ENCODE results near the gene RASGRP3. TPM values are rescaled to one million over a fixed set of nuclear protein-coding genes. Genes with fewer than 3 reads are reported as not detected.

The RASGRP3 gene
- total RNA-seq, 1 donor from 2014 or later: 4.1 TPM

GRCh38 chr2:33589444-33589843, 113.0 kb downstream of the RASGRP3 start:
- Mint-ChIP-seq H3K27me3 (ENCODE audit: insufficient read depth) (no peaks in the 10 kb centered on the region), H3K4me3 (no peak overlapping the region), H3K4me1 (ENCODE audit: low read depth) (peaks cover 5% of the 10 kb centered on the region), H3K36me3 (ENCODE audit: low read depth) (peaks cover 48% of the 10 kb centered on the region), H3K9me3 (no peaks in the 10 kb centered on the region), H3K27ac (no peak overlapping the region)
- intact Hi-C loops (cut with micrococcal nuclease): no loop called here
- no peak for DNase-seq (ENCODE audit: low spot score)

- H3K27me3 Mint-ChIP-seq (ENCODE audit: insufficient read depth): no peaks in the 10 kb centered on the region
- H3K4me3 Mint-ChIP-seq: no peak overlapping the region
- H3K36me3 Mint-ChIP-seq (ENCODE audit: low read depth): peaks cover 33% of the 10 kb centered on the region
- intact Hi-C loops (cut with micrococcal nuclease): loop anchor here (10.0 kb wide), 2 partner anchors 841 to 1241 kb away; partner anchors contain the start of gene BIRC6
- H3K4me1 Mint-ChIP-seq (ENCODE audit: low read depth): peaks cover 40% of the 10 kb centered on the region
- no peaks in the 10 kb centered on the region for H3K9me3 Mint-ChIP-seq
- H3K27ac Mint-ChIP-seq: no peak overlapping the region
- no peak for DNase-seq (ENCODE audit: low spot score)
Observed at GRCh38 chr2:33595385-33595784, 118.9 kb downstream of the RASGRP3 start.

- H3K4me1 Mint-ChIP-seq (ENCODE audit: low read depth): peaks cover 40% of the 10 kb centered on the region
- DNase-seq (ENCODE audit: low spot score): no peak
- H3K9me3 Mint-ChIP-seq: no peaks in the 10 kb centered on the region
- no peak overlapping the region for H3K27ac Mint-ChIP-seq
- peak overlapping the region; percentile 45 for H3K4me3 Mint-ChIP-seq
- intact Hi-C loops (cut with micrococcal nuclease): loop anchor here (10.0 kb wide), 2 partner anchors 842 to 1242 kb away; partner anchors contain the start of gene BIRC6
- peaks cover 27% of the 10 kb centered on the region for H3K36me3 Mint-ChIP-seq (ENCODE audit: low read depth)
- no peaks in the 10 kb centered on the region for H3K27me3 Mint-ChIP-seq (ENCODE audit: insufficient read depth)
Observed at GRCh38 chr2:33597026-33597425, 120.6 kb downstream of the RASGRP3 start.

GRCh38 chr2:33598561-33599174, 122.2 kb downstream of the RASGRP3 start:
- Mint-ChIP-seq H3K9me3 (no peaks in the 10 kb centered on the region), H3K36me3 (ENCODE audit: low read depth) (peaks cover 14% of the 10 kb centered on the region), H3K4me1 (ENCODE audit: low read depth) (peaks cover 35% of the 10 kb centered on the region), H3K27me3 (ENCODE audit: insufficient read depth) (no peaks in the 10 kb centered on the region), H3K4me3 (peak overlapping the region; percentile 90), H3K27ac (peak overlapping the region; percentile 94)
- intact Hi-C loops (cut with micrococcal nuclease): loop anchor here (1.0 to 10.0 kb wide), 10 partner anchors 15 to 1535 kb away; partner anchors contain the start of genes BIRC6, LTBP1, SLC30A6 and SPAST
- DNase-seq (ENCODE audit: low spot score): peak; percentile 44

GRCh38 chr2:33599175-33599942, 122.9 kb downstream of the RASGRP3 start, which contains the start of gene FAM98A:
Gene FAM98A, minus strand, starts transcription at chr2:33599299. Its CDS starts 78 bp downstream, at chr2:33599221.
- peaks cover 10% of the 10 kb centered on the region for H3K36me3 Mint-ChIP-seq (ENCODE audit: low read depth)
- H3K27me3 Mint-ChIP-seq (ENCODE audit: insufficient read depth): no peaks in the 10 kb centered on the region
- peaks cover 35% of the 10 kb centered on the region for H3K4me1 Mint-ChIP-seq (ENCODE audit: low read depth)
- peak within 1 kb of the TSS; percentile 90 for H3K4me3 Mint-ChIP-seq
- peak within 1 kb of the TSS; percentile 94 for H3K27ac Mint-ChIP-seq
- intact Hi-C loops (cut with micrococcal nuclease): loop anchor here (1.0 to 10.0 kb wide), 9 partner anchors 102 to 1536 kb away; partner anchors contain the start of genes BIRC6, LTBP1, SLC30A6 and SPAST
- H3K9me3 Mint-ChIP-seq: no peaks in the 10 kb centered on the region
- DNase-seq (ENCODE audit: low spot score): peak; percentile 98

- H3K9me3 Mint-ChIP-seq: no peaks in the 10 kb centered on the region
- intact Hi-C loops (cut with micrococcal nuclease): loop anchor here (1.0 to 10.0 kb wide), 9 partner anchors 103 to 1537 kb away; partner anchors contain the start of genes BIRC6, LTBP1, SLC30A6 and SPAST
- H3K27me3 Mint-ChIP-seq (ENCODE audit: insufficient read depth): no peaks in the 10 kb centered on the region
- peak overlapping the region; percentile 90 for H3K4me3 Mint-ChIP-seq
- H3K27ac Mint-ChIP-seq: peak overlapping the region; percentile 94
- H3K36me3 Mint-ChIP-seq (ENCODE audit: low read depth): peaks cover 7% of the 10 kb centered on the region
- no peak for DNase-seq (ENCODE audit: low spot score)
- H3K4me1 Mint-ChIP-seq (ENCODE audit: low read depth): peaks cover 32% of the 10 kb centered on the region
Observed at GRCh38 chr2:33599943-33600192, 123.4 kb downstream of the RASGRP3 start.

- no peak for DNase-seq (ENCODE audit: low spot score)
- intact Hi-C loops (cut with micrococcal nuclease): no loop called here
- Mint-ChIP-seq H3K4me1 (ENCODE audit: low read depth) (peaks cover 18% of the 10 kb centered on the region), H3K4me3 (no peak overlapping the region), H3K27ac (no peak overlapping the region), H3K9me3 (no peaks in the 10 kb centered on the region), H3K27me3 (ENCODE audit: insufficient read depth) (no peaks in the 10 kb centered on the region), H3K36me3 (ENCODE audit: low read depth) (peaks cover 3% of the 10 kb centered on the region)
Observed at GRCh38 chr2:33602201-33602830, 125.9 kb downstream of the RASGRP3 start.

GRCh38 chr2:33603416-33603815, 127.0 kb downstream of the RASGRP3 start:
- no peak for DNase-seq (ENCODE audit: low spot score)
- no peak overlapping the region for H3K27ac Mint-ChIP-seq
- intact Hi-C loops (cut with micrococcal nuclease): no loop called here
- H3K27me3 Mint-ChIP-seq (ENCODE audit: insufficient read depth): no peaks in the 10 kb centered on the region
- H3K4me3 Mint-ChIP-seq: no peak overlapping the region
- H3K4me1 Mint-ChIP-seq (ENCODE audit: low read depth): peaks cover 11% of the 10 kb centered on the region
- peaks cover 1% of the 10 kb centered on the region for H3K36me3 Mint-ChIP-seq (ENCODE audit: low read depth)
- no peaks in the 10 kb centered on the region for H3K9me3 Mint-ChIP-seq

- no peak overlapping the region for H3K4me3 Mint-ChIP-seq
- no peak overlapping the region for H3K27ac Mint-ChIP-seq
- H3K27me3 Mint-ChIP-seq (ENCODE audit: insufficient read depth): no peaks in the 10 kb centered on the region
- H3K9me3 Mint-ChIP-seq: no peaks in the 10 kb centered on the region
- H3K4me1 Mint-ChIP-seq (ENCODE audit: low read depth): peaks cover 1% of the 10 kb centered on the region
- intact Hi-C loops (cut with micrococcal nuclease): no loop called here
- DNase-seq (ENCODE audit: low spot score): no peak
- H3K36me3 Mint-ChIP-seq (ENCODE audit: low read depth): no peaks in the 10 kb centered on the region
Observed at GRCh38 chr2:33605056-33605455, 128.6 kb downstream of the RASGRP3 start.

- intact Hi-C loops (cut with micrococcal nuclease): no loop called here
- H3K4me1 Mint-ChIP-seq (ENCODE audit: low read depth): no peaks in the 10 kb centered on the region
- no peaks in the 10 kb centered on the region for H3K9me3 Mint-ChIP-seq
- no peak overlapping the region for H3K27ac Mint-ChIP-seq
- H3K36me3 Mint-ChIP-seq (ENCODE audit: low read depth): no peaks in the 10 kb centered on the region
- no peaks in the 10 kb centered on the region for H3K27me3 Mint-ChIP-seq (ENCODE audit: insufficient read depth)
- no peak for DNase-seq (ENCODE audit: low spot score)
- no peak overlapping the region for H3K4me3 Mint-ChIP-seq
Observed at GRCh38 chr2:33606100-33606499, 129.7 kb downstream of the RASGRP3 start.

GRCh38 chr2:33606622-33607021, 130.2 kb downstream of the RASGRP3 start:
- Mint-ChIP-seq H3K27ac (no peak overlapping the region), H3K27me3 (ENCODE audit: insufficient read depth) (no peaks in the 10 kb centered on the region), H3K4me3 (no peak overlapping the region), H3K36me3 (ENCODE audit: low read depth) (no peaks in the 10 kb centered on the region), H3K9me3 (no peaks in the 10 kb centered on the region), H3K4me1 (ENCODE audit: low read depth) (no peaks in the 10 kb centered on the region)
- DNase-seq (ENCODE audit: low spot score): no peak
- intact Hi-C loops (cut with micrococcal nuclease): no loop called here

GRCh38 chr2:33607251-33607721, 130.8 kb downstream of the RASGRP3 start:
- H3K36me3 Mint-ChIP-seq (ENCODE audit: low read depth): no peaks in the 10 kb centered on the region
- H3K4me3 Mint-ChIP-seq: no peak overlapping the region
- no peaks in the 10 kb centered on the region for H3K9me3 Mint-ChIP-seq
- H3K4me1 Mint-ChIP-seq (ENCODE audit: low read depth): no peaks in the 10 kb centered on the region
- H3K27me3 Mint-ChIP-seq (ENCODE audit: insufficient read depth): no peaks in the 10 kb centered on the region
- DNase-seq (ENCODE audit: low spot score): no peak
- intact Hi-C loops (cut with micrococcal nuclease): no loop called here
- H3K27ac Mint-ChIP-seq: no peak overlapping the region

GRCh38 chr2:33607905-33608304, 131.5 kb downstream of the RASGRP3 start:
- no peak for DNase-seq (ENCODE audit: low spot score)
- intact Hi-C loops (cut with micrococcal nuclease): no loop called here
- Mint-ChIP-seq H3K9me3 (no peaks in the 10 kb centered on the region), H3K4me3 (no peak overlapping the region), H3K27ac (no peak overlapping the region), H3K27me3 (ENCODE audit: insufficient read depth) (no peaks in the 10 kb centered on the region), H3K4me1 (ENCODE audit: low read depth) (no peaks in the 10 kb centered on the region), H3K36me3 (ENCODE audit: low read depth) (no peaks in the 10 kb centered on the region)
